Measurements from ENCODE around the gene TCF4.

DNA sequence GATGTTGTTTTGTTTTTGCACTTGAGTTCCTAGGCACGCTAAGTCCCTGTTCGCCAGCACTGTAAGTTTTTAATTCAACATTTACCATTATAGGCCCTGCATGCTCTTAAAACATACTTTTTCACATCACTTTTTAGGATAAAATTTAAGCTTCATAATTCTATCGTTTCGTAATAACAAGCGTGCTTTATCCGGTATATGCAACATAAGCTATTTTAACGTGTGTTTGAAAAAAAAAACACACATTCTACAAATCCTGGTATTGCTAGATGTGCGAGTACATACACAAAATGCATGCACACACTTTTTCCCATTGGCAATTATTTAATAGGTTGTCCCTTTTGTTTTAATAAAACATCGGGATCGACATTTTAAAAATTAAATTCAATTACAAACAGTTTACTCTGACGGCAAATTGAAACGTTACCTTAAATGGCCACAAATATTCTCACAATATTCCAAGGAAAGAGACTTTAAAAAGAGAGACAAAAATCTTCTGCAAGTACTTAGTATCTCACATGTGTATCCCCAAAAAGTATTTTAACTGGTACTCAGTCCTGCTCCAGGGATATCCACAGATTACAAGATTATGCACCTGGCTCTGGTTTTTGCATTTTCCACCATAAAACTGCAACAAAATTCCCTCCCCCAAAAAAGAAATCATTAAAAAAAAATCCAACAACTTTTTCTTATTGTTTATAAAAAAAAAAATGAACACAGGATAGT, 1.0 kb upstream of the TCF4 start:
- TF ChIP-seq JUN (IDR thresholded peaks at IDR 0.05; ENCODE audit: borderline replicate concordance, insufficient read depth, insufficient read length, low read depth) = no peak
- TF ChIP-seq, protein P1, sequence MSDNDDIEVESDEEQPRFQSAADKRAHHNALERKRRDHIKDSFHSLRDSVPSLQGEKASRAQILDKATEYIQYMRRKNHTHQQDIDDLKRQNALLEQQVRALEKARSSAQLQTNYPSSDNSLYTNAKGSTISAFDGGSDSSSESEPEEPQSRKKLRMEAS (IDR thresholded peaks at IDR 0.05; ENCODE audit: insufficient read depth, insufficient read length) = no peak
- TF ChIP-seq, protein P2, sequence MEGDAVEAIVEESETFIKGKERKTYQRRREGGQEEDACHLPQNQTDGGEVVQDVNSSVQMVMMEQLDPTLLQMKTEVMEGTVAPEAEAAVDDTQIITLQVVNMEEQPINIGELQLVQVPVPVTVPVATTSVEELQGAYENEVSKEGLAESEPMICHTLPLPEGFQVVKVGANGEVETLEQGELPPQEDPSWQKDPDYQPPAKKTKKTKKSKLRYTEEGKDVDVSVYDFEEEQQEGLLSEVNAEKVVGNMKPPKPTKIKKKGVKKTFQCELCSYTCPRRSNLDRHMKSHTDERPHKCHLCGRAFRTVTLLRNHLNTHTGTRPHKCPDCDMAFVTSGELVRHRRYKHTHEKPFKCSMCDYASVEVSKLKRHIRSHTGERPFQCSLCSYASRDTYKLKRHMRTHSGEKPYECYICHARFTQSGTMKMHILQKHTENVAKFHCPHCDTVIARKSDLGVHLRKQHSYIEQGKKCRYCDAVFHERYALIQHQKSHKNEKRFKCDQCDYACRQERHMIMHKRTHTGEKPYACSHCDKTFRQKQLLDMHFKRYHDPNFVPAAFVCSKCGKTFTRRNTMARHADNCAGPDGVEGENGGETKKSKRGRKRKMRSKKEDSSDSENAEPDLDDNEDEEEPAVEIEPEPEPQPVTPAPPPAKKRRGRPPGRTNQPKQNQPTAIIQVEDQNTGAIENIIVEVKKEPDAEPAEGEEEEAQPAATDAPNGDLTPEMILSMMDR (IDR thresholded peaks at IDR 0.05; ENCODE audit: extremely low read depth in 1 of 2, insufficient read depth in 1 of 2, low read depth in 1 of 2, low read length in 2 of 2) = no peak
